Caco-2 (cell line): ENCODE results near the gene MASP1. TPM values are rescaled to one million over a fixed set of nuclear protein-coding genes. Genes with fewer than 3 reads are reported as not detected.

Experiments used
- BruUV-seq: library from RNA; stranded (reverse); fragments of 400-500 nt; replicated peaks from 2 replicates; lab custom pipeline; 2021; lab: Mats Ljungman, UMichigan
- CTCF ChIA-PET: fragments of 300-600 bp; sonication (Branson Sonifier 250); formaldehyde crosslinking; loops from one replicate; lab custom pipeline; 2022; ENCODE audit warnings: antibody characterized with exemption; lab: Charles Lee
- POLR2A ChIA-PET: fragments of 300-600 bp; sonication (Branson Sonifier 250); formaldehyde crosslinking; loops from one replicate; lab custom pipeline; 2022; ENCODE audit warnings: antibody characterized with exemption; lab: Charles Lee
- DNase-seq, 2 experiments: peaks; one replicate each; pipeline versions ENCODE4 v3.0.0 to v3.0.0-alpha.2; 2020 to 2022
- H3K27me3 ChIP-seq: replicated peaks from 2 replicates; pipeline ENCODE4 v1.6.0; 2011; ENCODE audit warnings: low read length; ENCODE audit not compliant: control insufficient read depth, insufficient read depth
- H3K36me3 ChIP-seq: 2 replicates; pipeline ENCODE4 v1.5.1; 2011; ENCODE audit warnings: low read length; ENCODE audit not compliant: control insufficient read depth, insufficient read depth
- H3K4me1 ChIP-seq: fragments of 250-450 bp; sonication (Bioruptor Pico); 2 replicates; pipeline ENCODE4 v1.5.1; 2020; ENCODE audit warnings: mild to moderate bottlenecking
- H3K4me3 ChIP-seq: 2 replicates; pipeline ENCODE4 v1.5.1; 2011; ENCODE audit warnings: low read depth, mild to moderate bottlenecking, control low read depth, low read length
- H3K9me3 ChIP-seq: fragments of 250-450 bp; sonication (Bioruptor Pico); 2 replicates; pipeline ENCODE4 v1.5.1; 2020; ENCODE audit warnings: mild to moderate bottlenecking, moderate library complexity
- H3K27ac Mint-ChIP-seq: one replicate; pipeline ENCODE4 v1.8.0; 2022; ENCODE audit warnings: mixed read lengths; ENCODE audit not compliant: unreplicated experiment
- H3K27me3 Mint-ChIP-seq: one replicate; pipeline ENCODE4 v1.8.0; 2022; ENCODE audit warnings: mixed read lengths; ENCODE audit not compliant: insufficient read depth, unreplicated experiment
- H3K36me3 Mint-ChIP-seq: one replicate; pipeline ENCODE4 v1.8.0; 2022; ENCODE audit warnings: mild to moderate bottlenecking, mixed read lengths; ENCODE audit not compliant: insufficient read depth, unreplicated experiment
- H3K4me1 Mint-ChIP-seq: one replicate; pipeline ENCODE4 v1.8.0; 2022; ENCODE audit warnings: low read depth, mixed read lengths; ENCODE audit not compliant: unreplicated experiment
- H3K4me3 Mint-ChIP-seq: one replicate; pipeline ENCODE4 v1.8.0; 2022; ENCODE audit warnings: mild to moderate bottlenecking, moderate library complexity, mixed read lengths; ENCODE audit not compliant: unreplicated experiment
- H3K9me3 Mint-ChIP-seq: one replicate; pipeline ENCODE4 v1.8.0; 2022; ENCODE audit warnings: mixed read lengths; ENCODE audit not compliant: unreplicated experiment
- intact Hi-C: fragments of 100-400 bp; cut with micrococcal nuclease; formaldehyde crosslinking; loops from one replicate; pipeline ENCODE4 v1.10.0; 2022; ENCODE audit not compliant: unreplicated experiment
- total RNA-seq: library from RNA; stranded (reverse); gene quantifications from 2 replicates; pipeline ENCODE4 v1.2.3, GENCODE V29; 2022
- TF ChIP-seq, protein P1 (sequence below), 2 experiments: fragments of 200-600 bp in 1 of 2; IDR thresholded peaks; 1 replicate in 1 of 2; 2 replicates in 1 of 2; pipeline versions ENCODE4 v1.5.1 to v1.8.0; 2011 to 2022; ENCODE audit warnings: antibody characterized with exemption in 1 of 2, control low read depth in 1 of 2, inconsistent platforms in 1 of 2, low read depth in 1 of 2, low read length in 1 of 2, mild to moderate bottlenecking in 1 of 2, moderate library complexity in 1 of 2; ENCODE audit not compliant: insufficient read depth in 1 of 2, severe bottlenecking in 1 of 2, unreplicated experiment in 1 of 2

Gene MASP1
- total RNA-seq, 1 experiment from 2014 or later = not detected

DNA sequence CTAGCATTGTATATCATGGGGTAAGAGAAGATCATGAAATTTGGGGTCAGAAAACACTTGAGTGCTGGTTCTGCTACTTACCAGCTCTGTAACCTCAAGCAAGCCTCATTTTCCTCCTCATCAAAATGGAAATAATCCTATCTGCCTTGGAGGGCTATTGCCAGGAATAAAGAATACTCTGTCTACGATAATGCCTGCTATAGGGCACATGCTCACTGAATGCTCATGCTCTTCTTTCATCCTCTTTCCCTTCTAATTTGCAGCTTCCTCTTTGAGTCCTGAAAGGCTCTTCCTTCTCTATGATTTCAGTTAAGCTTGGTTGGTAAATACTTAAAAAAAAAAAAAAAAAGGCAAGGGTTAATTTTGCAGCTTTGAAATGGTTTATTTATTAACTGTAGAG, 81.4 kb downstream of the MASP1 start:
- BruUV-seq = no TSS peak
- Histone ChIP-seq H3K9me3 (peaks cover 9% of the 10 kb centered on the region; the same call in 1 of the 2 replicates), H3K36me3 (no peaks in the 10 kb centered on the region), H3K4me1 (peaks cover 22% of the 10 kb centered on the region), H3K4me3 (no peak overlapping the region), H3K27me3 (no peaks in the 10 kb centered on the region)
- H3K36me3 Mint-ChIP-seq = peaks cover 6% of the 10 kb centered on the region
- H3K4me3 Mint-ChIP-seq = no peak overlapping the region
- H3K27ac Mint-ChIP-seq = no peak overlapping the region
- TF ChIP-seq, protein P1, sequence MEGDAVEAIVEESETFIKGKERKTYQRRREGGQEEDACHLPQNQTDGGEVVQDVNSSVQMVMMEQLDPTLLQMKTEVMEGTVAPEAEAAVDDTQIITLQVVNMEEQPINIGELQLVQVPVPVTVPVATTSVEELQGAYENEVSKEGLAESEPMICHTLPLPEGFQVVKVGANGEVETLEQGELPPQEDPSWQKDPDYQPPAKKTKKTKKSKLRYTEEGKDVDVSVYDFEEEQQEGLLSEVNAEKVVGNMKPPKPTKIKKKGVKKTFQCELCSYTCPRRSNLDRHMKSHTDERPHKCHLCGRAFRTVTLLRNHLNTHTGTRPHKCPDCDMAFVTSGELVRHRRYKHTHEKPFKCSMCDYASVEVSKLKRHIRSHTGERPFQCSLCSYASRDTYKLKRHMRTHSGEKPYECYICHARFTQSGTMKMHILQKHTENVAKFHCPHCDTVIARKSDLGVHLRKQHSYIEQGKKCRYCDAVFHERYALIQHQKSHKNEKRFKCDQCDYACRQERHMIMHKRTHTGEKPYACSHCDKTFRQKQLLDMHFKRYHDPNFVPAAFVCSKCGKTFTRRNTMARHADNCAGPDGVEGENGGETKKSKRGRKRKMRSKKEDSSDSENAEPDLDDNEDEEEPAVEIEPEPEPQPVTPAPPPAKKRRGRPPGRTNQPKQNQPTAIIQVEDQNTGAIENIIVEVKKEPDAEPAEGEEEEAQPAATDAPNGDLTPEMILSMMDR (IDR thresholded peaks at IDR 0.05; ENCODE audit: insufficient read depth in 1 of 2, low read depth in 1 of 2, low read length in 1 of 2, severe bottlenecking in 1 of 2, unreplicated experiment in 1 of 2) = no peak
- CTCF ChIA-PET = interaction anchor here (2.1 kb wide), 1 partner anchor 10 kb away, joined by 10 read pairs; no protein-coding TSS in a partner anchor
- peaks cover 16% of the 10 kb centered on the region for H3K27me3 Mint-ChIP-seq
- DNase-seq = no peak
- peaks cover 22% of the 10 kb centered on the region for H3K4me1 Mint-ChIP-seq
- H3K9me3 Mint-ChIP-seq = peaks cover 49% of the 10 kb centered on the region
- POLR2A ChIA-PET = interaction anchor here (0.5 kb wide), 1 partner anchor 286 kb away, joined by 3 read pairs; no protein-coding TSS in a partner anchor
- intact Hi-C loops = no loop called here

DNA sequence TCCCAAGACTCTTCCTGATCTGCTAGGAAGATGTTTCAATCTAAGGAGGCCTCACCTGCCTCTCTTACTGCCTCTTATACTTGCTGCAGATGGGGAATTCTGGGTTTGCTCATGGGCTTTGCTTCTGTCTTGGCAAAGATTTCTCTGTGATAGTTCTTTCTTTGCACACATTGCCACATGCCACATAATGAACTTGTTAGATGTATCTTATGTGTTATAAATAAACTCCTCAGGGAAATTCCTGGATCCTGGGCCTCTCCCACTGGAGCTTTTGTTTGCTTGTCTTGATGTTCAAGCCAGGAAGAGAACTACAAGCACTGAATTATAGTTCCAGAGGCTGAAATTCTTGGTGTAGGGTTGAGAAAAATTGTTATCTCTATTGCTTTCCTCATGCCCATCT, 82.0 kb downstream of the MASP1 start:
- Histone ChIP-seq H3K4me3 (no peak overlapping the region), H3K9me3 (peaks cover 9% of the 10 kb centered on the region; the same call in 1 of the 2 replicates), H3K27me3 (no peaks in the 10 kb centered on the region), H3K4me1 (peaks cover 22% of the 10 kb centered on the region), H3K36me3 (no peaks in the 10 kb centered on the region)
- DNase-seq = no peak
- H3K9me3 Mint-ChIP-seq = peaks cover 55% of the 10 kb centered on the region
- H3K27ac Mint-ChIP-seq = no peak overlapping the region
- TF ChIP-seq, protein P1 (IDR thresholded peaks at IDR 0.05; ENCODE audit: insufficient read depth in 1 of 2, low read depth in 1 of 2, low read length in 1 of 2, severe bottlenecking in 1 of 2, unreplicated experiment in 1 of 2) = no peak
- peaks cover 6% of the 10 kb centered on the region for H3K36me3 Mint-ChIP-seq
- intact Hi-C loops = no loop called here
- peaks cover 22% of the 10 kb centered on the region for H3K4me1 Mint-ChIP-seq
- no TSS peak for BruUV-seq
- POLR2A ChIA-PET = no interaction called here
- no peak overlapping the region for H3K4me3 Mint-ChIP-seq
- peaks cover 18% of the 10 kb centered on the region for H3K27me3 Mint-ChIP-seq
- CTCF ChIA-PET = interaction anchor here (2.1 kb wide), 1 partner anchor 11 kb away, joined by 10 read pairs; no protein-coding TSS in a partner anchor

DNA sequence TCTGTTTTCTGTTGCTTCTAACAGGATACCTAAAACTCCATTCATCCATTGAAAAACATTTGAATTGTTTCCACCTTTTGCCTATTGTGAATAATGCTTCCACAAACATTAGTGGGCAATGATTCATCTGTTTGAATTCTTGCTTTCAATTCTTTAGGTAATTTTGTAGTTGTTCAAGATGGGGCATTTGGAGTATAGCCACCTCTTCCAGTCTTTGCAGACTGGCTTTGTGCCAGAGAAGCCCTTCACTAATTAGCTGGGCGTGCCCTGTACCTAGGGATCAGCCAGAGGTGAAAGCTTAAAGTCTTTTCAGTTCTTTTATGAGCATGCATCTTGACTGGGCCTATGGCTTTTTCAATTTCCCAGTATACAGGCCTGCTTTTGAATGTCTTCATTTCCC, 83.4 kb downstream of the MASP1 start:
- no peak overlapping the region for H3K4me3 ChIP-seq
- BruUV-seq = no TSS peak

More for the DNA sequence above, 83.4 kb downstream of the MASP1 start:
- H3K4me3 Mint-ChIP-seq = no peak overlapping the region
- Histone ChIP-seq H3K9me3 (peaks cover 9% of the 10 kb centered on the region; the same call in 1 of the 2 replicates), H3K27me3 (no peaks in the 10 kb centered on the region), H3K36me3 (no peaks in the 10 kb centered on the region), H3K4me1 (peaks cover 22% of the 10 kb centered on the region)
- peaks cover 56% of the 10 kb centered on the region for H3K9me3 Mint-ChIP-seq
- CTCF ChIA-PET = no interaction called here
- no peak overlapping the region for H3K27ac Mint-ChIP-seq
- intact Hi-C loops = no loop called here
- TF ChIP-seq, protein P1 (IDR thresholded peaks at IDR 0.05; ENCODE audit: insufficient read depth in 1 of 2, low read depth in 1 of 2, low read length in 1 of 2, severe bottlenecking in 1 of 2, unreplicated experiment in 1 of 2) = no peak
- POLR2A ChIA-PET = interaction anchor here (0.6 kb wide), 1 partner anchor 656 kb away, joined by 3 read pairs; no protein-coding TSS in a partner anchor
- H3K36me3 Mint-ChIP-seq = peaks cover 6% of the 10 kb centered on the region
- DNase-seq = no peak
- peaks cover 22% of the 10 kb centered on the region for H3K4me1 Mint-ChIP-seq
- peaks cover 11% of the 10 kb centered on the region for H3K27me3 Mint-ChIP-seq
